Measurements from ENCODE around the gene TMEM120B. TPM values are rescaled to one million over a fixed set of nuclear protein-coding genes. Genes with fewer than 3 reads are reported as not detected.

The TMEM120B gene
- total RNA-seq, 4 donors from 2014 or later: 5.9 to 11.2 (median 6.4) TPM

- Histone ChIP-seq H3K9me3 (no peaks in the 10 kb centered on the region), H3K27ac (no peak overlapping the region), H3K4me3 (no peak overlapping the region), H3K36me3 (peaks cover 0 to 6% of the 10 kb centered on the region in 2 donors), H3K4me1 (no peaks in the 10 kb centered on the region), H3K27me3 (no peaks in the 10 kb centered on the region)
- intact Hi-C loops (cut with DNase I; ENCODE audit: low total_unique reads): no loop called here
- in situ Hi-C loops (cut with MboI; ENCODE audit: low sequenced_read_pairs in 4 of 4): no loop called here
- no peak for ATAC-seq
- no peak for TF ChIP-seq POLR2A (IDR thresholded peaks at IDR 0.05)
- no peak for DNase-seq
These were observed 12.9 kb downstream of the TMEM120B start for GRCh38 chr12:121725423-121725822.

GRCh38 chr12:121729021-121729420 lies 16.5 kb downstream of the TMEM120B start:
- in situ Hi-C loops (cut with MboI; ENCODE audit: low sequenced_read_pairs in 4 of 4): no loop called here

GRCh38 chr12:121731473-121731872 lies 18.9 kb downstream of the TMEM120B start:
- TF ChIP-seq CTCF (IDR thresholded peaks at IDR 0.05 in 4 of 5, conservative IDR thresholded peaks at IDR 0.05 in 1 of 5) (no peak), POLR2A (IDR thresholded peaks at IDR 0.05) (no peak)
- no peak overlapping the region for H3K4me3 ChIP-seq
- no peaks in the 10 kb centered on the region for H3K9me3 ChIP-seq
- in situ Hi-C loops (cut with MboI; ENCODE audit: low sequenced_read_pairs in 4 of 4): no loop called here
- intact Hi-C loops (cut with DNase I; ENCODE audit: low total_unique reads): no loop called here
- peaks cover 7 to 9% of the 10 kb centered on the region in 2 donors for H3K4me1 ChIP-seq
- H3K36me3 ChIP-seq: no peaks in the 10 kb centered on the region
- DNase-seq (no peak), ATAC-seq (no peak)
- H3K27me3 ChIP-seq: no peaks in the 10 kb centered on the region
- H3K27ac ChIP-seq: no peak overlapping the region

More at GRCh38 chr12:121729021-121729420, 16.5 kb downstream of the TMEM120B start:
- Histone ChIP-seq H3K9me3 (no peaks in the 10 kb centered on the region), H3K4me3 (no peak overlapping the region), H3K4me1 (no peaks in the 10 kb centered on the region), H3K27me3 (no peaks in the 10 kb centered on the region), H3K36me3 (peaks cover 0 to 6% of the 10 kb centered on the region in 2 donors), H3K27ac (no peak overlapping the region)
- no peak for TF ChIP-seq POLR2A (IDR thresholded peaks at IDR 0.05)
- no peak for TF ChIP-seq CTCF (IDR thresholded peaks at IDR 0.05 in 4 of 5, conservative IDR thresholded peaks at IDR 0.05 in 1 of 5)
- intact Hi-C loops (cut with DNase I; ENCODE audit: low total_unique reads): no loop called here
- ATAC-seq (no peak), DNase-seq (no peak)

GRCh38 chr12:121733849-121734248 lies 21.3 kb downstream of the TMEM120B start:
- Histone ChIP-seq H3K36me3 (no peaks in the 10 kb centered on the region), H3K9me3 (no peaks in the 10 kb centered on the region), H3K4me1 (peaks cover 7 to 9% of the 10 kb centered on the region in 2 donors), H3K4me3 (no peak overlapping the region), H3K27me3 (no peaks in the 10 kb centered on the region), H3K27ac (peak overlapping the region in 1 of 4 donors; percentile 22)
- in situ Hi-C loops (cut with MboI; ENCODE audit: low sequenced_read_pairs in 4 of 4): no loop called here
- TF ChIP-seq CTCF (IDR thresholded peaks at IDR 0.05 in 4 of 5, conservative IDR thresholded peaks at IDR 0.05 in 1 of 5) (no peak), POLR2A (IDR thresholded peaks at IDR 0.05) (no peak)
- ATAC-seq (no peak), DNase-seq (no peak)
- intact Hi-C loops (cut with DNase I; ENCODE audit: low total_unique reads): no loop called here

GRCh38 chr12:121738340-121738858 lies 25.8 kb downstream of the TMEM120B start:
- in situ Hi-C loops (cut with MboI; ENCODE audit: low sequenced_read_pairs in 4 of 4): no loop called here
- no peak for TF ChIP-seq CTCF (IDR thresholded peaks at IDR 0.05 in 4 of 5, conservative IDR thresholded peaks at IDR 0.05 in 1 of 5)
- no peak for TF ChIP-seq POLR2A (IDR thresholded peaks at IDR 0.05)
- no peaks in the 10 kb centered on the region for H3K36me3 ChIP-seq

More at GRCh38 chr12:121738340-121738858, 25.8 kb downstream of the TMEM120B start:
- intact Hi-C loops (cut with DNase I; ENCODE audit: low total_unique reads): no loop called here
- ATAC-seq: no peak
- H3K4me1 ChIP-seq: peaks cover 10 to 14% of the 10 kb centered on the region in 2 donors
- no peaks in the 10 kb centered on the region for H3K9me3 ChIP-seq
- H3K27me3 ChIP-seq: no peaks in the 10 kb centered on the region
- H3K27ac ChIP-seq: peak overlapping the region in 1 of 4 donors; percentile 83
- no peak overlapping the region for H3K4me3 ChIP-seq
- DNase-seq: no peak

All from gastrocnemius medialis (tissue), 4 donors.